HEK293 (cell line): ENCODE data around the gene CDK5.

Source experiments
- BCL11A ChIP-seq: fragments of 450-650 bp; formaldehyde crosslinking; IDR thresholded peaks from 2 replicates; pipeline ENCODE4 v1.5.1; 2016; ENCODE audit warnings: low read depth, missing biosample characterization, missing genetic modification characterization
- EGR2 ChIP-seq: fragments of 450-650 bp; formaldehyde crosslinking; IDR thresholded peaks from 2 replicates; pipeline ENCODE4 v1.5.1; 2016; ENCODE audit warnings: low read depth, missing biosample characterization, missing genetic modification characterization
- ELK4 ChIP-seq: IDR thresholded peaks from 2 replicates; pipeline ENCODE4 v1.6.1; 2011; ENCODE audit warnings: mild to moderate bottlenecking, low read depth, low read length, borderline replicate concordance
- GLIS2 ChIP-seq: fragments of 450-650 bp; formaldehyde crosslinking; IDR thresholded peaks from 2 replicates; pipeline ENCODE4 v1.5.1; 2016; ENCODE audit warnings: missing biosample characterization, missing genetic modification characterization
- MEIS1 ChIP-seq: sonication (generic); formaldehyde crosslinking; IDR thresholded peaks from 2 replicates; pipeline ENCODE4 v1.8.1; 2022; ENCODE audit warnings: missing genetic modification reagents, mild to moderate bottlenecking, borderline replicate concordance
- YY2 ChIP-seq: fragments of 450-650 bp; formaldehyde crosslinking; IDR thresholded peaks from 2 replicates; pipeline ENCODE4 v1.5.1; 2016; ENCODE audit warnings: missing biosample characterization, missing genetic modification characterization
- ZBTB17 ChIP-seq: fragments of 450-650 bp; formaldehyde crosslinking; IDR thresholded peaks from 2 replicates; pipeline ENCODE4 v1.5.1; 2016; ENCODE audit warnings: missing biosample characterization, missing genetic modification characterization
- ZBTB48 ChIP-seq: fragments of 450-650 bp; formaldehyde crosslinking; IDR thresholded peaks from 2 replicates; pipeline ENCODE4 v1.5.1; 2016; ENCODE audit warnings: missing biosample characterization, missing genetic modification characterization
- ZFHX2 ChIP-seq: fragments of 450-650 bp; formaldehyde crosslinking; conservative IDR thresholded peaks from 2 replicates; pipeline ENCODE4 v1.5.1; 2016; ENCODE audit warnings: missing biosample characterization, missing genetic modification characterization
- ZFP3 ChIP-seq: fragments of 450-650 bp; formaldehyde crosslinking; IDR thresholded peaks from 2 replicates; pipeline ENCODE4 v1.5.1; 2016; ENCODE audit warnings: low read depth, missing biosample characterization, missing genetic modification characterization
- ZFP69B ChIP-seq: fragments of 450-650 bp; formaldehyde crosslinking; IDR thresholded peaks from 2 replicates; pipeline ENCODE4 v1.5.1; 2016; ENCODE audit warnings: missing biosample characterization, missing genetic modification characterization
- ZNF112 ChIP-seq: fragments of 450-650 bp; formaldehyde crosslinking; IDR thresholded peaks from 2 replicates; pipeline ENCODE4 v1.5.0; 2017; ENCODE audit warnings: missing biosample characterization, missing genetic modification characterization
- ZNF114 ChIP-seq: fragments of 450-650 bp; formaldehyde crosslinking; IDR thresholded peaks from 2 replicates; pipeline ENCODE4 v1.5.0; 2017; ENCODE audit warnings: missing biosample characterization, missing genetic modification characterization
- ZNF155 ChIP-seq: fragments of 450-650 bp; formaldehyde crosslinking; IDR thresholded peaks from 2 replicates; pipeline ENCODE4 v1.5.1; 2016; ENCODE audit warnings: missing biosample characterization, missing genetic modification characterization
- ZNF169 ChIP-seq: fragments of 450-650 bp; formaldehyde crosslinking; IDR thresholded peaks from 2 replicates; pipeline ENCODE4 v1.5.1; 2016; ENCODE audit warnings: missing biosample characterization, missing genetic modification characterization
- ZNF19 ChIP-seq: fragments of 450-650 bp; formaldehyde crosslinking; IDR thresholded peaks from 2 replicates; pipeline ENCODE4; 2016; ENCODE audit warnings: missing biosample characterization, missing genetic modification characterization, low read depth
- ZNF202 ChIP-seq: fragments of 450-650 bp; formaldehyde crosslinking; IDR thresholded peaks from 2 replicates; pipeline ENCODE4 v1.5.1; 2016; ENCODE audit warnings: missing biosample characterization, missing genetic modification characterization, borderline replicate concordance
- ZNF221 ChIP-seq: fragments of 450-650 bp; formaldehyde crosslinking; IDR thresholded peaks from 2 replicates; pipeline ENCODE4 v1.5.1; 2017; ENCODE audit warnings: missing biosample characterization, missing genetic modification characterization, borderline replicate concordance
- ZNF473 ChIP-seq: fragments of 450-650 bp; formaldehyde crosslinking; IDR thresholded peaks from 2 replicates; pipeline ENCODE4 v1.5.1; 2017; ENCODE audit warnings: missing biosample characterization, missing genetic modification characterization
- ZNF48 ChIP-seq: fragments of 450-650 bp; formaldehyde crosslinking; IDR thresholded peaks from 2 replicates; pipeline ENCODE4 v1.5.1; 2016; ENCODE audit warnings: missing biosample characterization, missing genetic modification characterization
- ZNF555 ChIP-seq: fragments of 450-650 bp; formaldehyde crosslinking; conservative IDR thresholded peaks from 2 replicates; pipeline ENCODE4 v1.5.1; 2017; ENCODE audit warnings: missing biosample characterization, mild to moderate bottlenecking, missing genetic modification characterization, inconsistent platforms
- ZNF600 ChIP-seq: fragments of 450-650 bp; formaldehyde crosslinking; IDR thresholded peaks from 2 replicates; pipeline ENCODE4 v1.5.1; 2016; ENCODE audit warnings: missing biosample characterization, missing genetic modification characterization
- ZNF610 ChIP-seq: fragments of 450-650 bp; formaldehyde crosslinking; IDR thresholded peaks from 2 replicates; pipeline ENCODE4 v1.5.1; 2016; ENCODE audit warnings: missing biosample characterization, missing genetic modification characterization, borderline replicate concordance
- ZNF621 ChIP-seq: fragments of 450-650 bp; formaldehyde crosslinking; IDR thresholded peaks from 2 replicates; pipeline ENCODE4 v1.5.1; 2017; ENCODE audit warnings: missing biosample characterization, missing genetic modification characterization
- ZNF658 ChIP-seq: fragments of 450-650 bp; formaldehyde crosslinking; IDR thresholded peaks from 2 replicates; pipeline ENCODE4; 2016; ENCODE audit warnings: missing biosample characterization, missing genetic modification characterization
- ZNF660 ChIP-seq: fragments of 450-650 bp; IDR thresholded peaks from 2 replicates; pipeline ENCODE4 v1.5.1; 2018; ENCODE audit warnings: missing biosample characterization, mild to moderate bottlenecking, missing genetic modification characterization
- ZNF670 ChIP-seq: fragments of 450-650 bp; formaldehyde crosslinking; IDR thresholded peaks from 2 replicates; pipeline ENCODE4 v1.5.1; 2016; ENCODE audit warnings: missing biosample characterization, missing genetic modification characterization, low read depth
- ZNF777 ChIP-seq: fragments of 450-650 bp; formaldehyde crosslinking; IDR thresholded peaks from 2 replicates; pipeline ENCODE4 v1.5.1; 2017; ENCODE audit warnings: missing biosample characterization, missing genetic modification characterization, borderline replicate concordance
- ZSCAN23 ChIP-seq: fragments of 450-650 bp; formaldehyde crosslinking; IDR thresholded peaks from 2 replicates; pipeline ENCODE4 v1.5.1; 2016; ENCODE audit warnings: missing biosample characterization, missing genetic modification characterization
- ZSCAN30 ChIP-seq: fragments of 450-650 bp; IDR thresholded peaks from 2 replicates; pipeline ENCODE4 v1.5.1; 2018; ENCODE audit warnings: missing biosample characterization, mild to moderate bottlenecking, missing genetic modification characterization, moderate library complexity
- ZXDB ChIP-seq: fragments of 450-650 bp; formaldehyde crosslinking; IDR thresholded peaks from 2 replicates; pipeline ENCODE4 v1.5.1; 2016; ENCODE audit warnings: missing biosample characterization, missing genetic modification characterization
- TF ChIP-seq, protein P1 (sequence below): fragments of 450-650 bp; formaldehyde crosslinking; IDR thresholded peaks from 2 replicates; pipeline ENCODE4 v1.5.1; 2016; ENCODE audit warnings: missing biosample characterization, missing genetic modification characterization
- TF ChIP-seq, protein P2 (sequence below): fragments of 450-650 bp; formaldehyde crosslinking; IDR thresholded peaks from 2 replicates; pipeline ENCODE4 v1.5.1; 2016; ENCODE audit warnings: missing biosample characterization, missing genetic modification characterization
- TF ChIP-seq, protein P3 (sequence below): fragments of 450-650 bp; formaldehyde crosslinking; IDR thresholded peaks from 2 replicates; pipeline ENCODE4 v1.5.1; 2016; ENCODE audit warnings: missing biosample characterization, missing genetic modification characterization

Gene CDK5

DNA sequence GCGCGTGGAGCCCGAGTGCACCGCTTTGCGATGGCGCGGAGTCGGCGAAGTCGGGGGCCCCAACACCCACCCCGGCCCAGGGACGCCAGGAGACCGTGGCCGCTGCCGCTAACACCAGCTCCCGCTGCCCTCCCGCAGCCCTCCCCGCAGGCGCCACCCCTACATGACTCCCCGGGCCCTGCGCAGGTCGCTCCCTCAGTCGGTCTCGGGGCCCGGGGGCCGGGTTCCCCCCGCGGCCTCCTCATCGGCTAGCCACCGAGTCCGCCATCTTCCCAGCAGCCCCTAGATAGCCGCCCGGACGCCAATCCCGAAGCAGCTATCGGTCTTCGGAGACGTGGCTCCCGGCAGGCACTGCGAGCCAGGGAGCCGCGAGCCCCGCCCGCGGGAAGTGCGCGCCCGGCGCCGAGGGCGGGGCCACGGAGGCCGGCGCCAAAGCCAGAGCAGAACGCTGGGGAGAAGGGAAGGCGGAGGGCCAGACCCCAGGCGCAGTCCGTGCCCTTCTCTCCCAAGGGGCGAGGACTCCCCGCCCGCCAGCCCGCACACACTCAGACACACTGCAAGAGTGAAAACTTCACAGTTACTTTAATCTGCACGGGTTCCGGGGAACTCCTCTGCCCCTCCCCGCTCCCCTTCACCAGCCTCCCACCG lies 22.9 kb upstream of the CDK5 start, which contains the start of gene FASTK (continued):
- TF ChIP-seq, protein P1, sequence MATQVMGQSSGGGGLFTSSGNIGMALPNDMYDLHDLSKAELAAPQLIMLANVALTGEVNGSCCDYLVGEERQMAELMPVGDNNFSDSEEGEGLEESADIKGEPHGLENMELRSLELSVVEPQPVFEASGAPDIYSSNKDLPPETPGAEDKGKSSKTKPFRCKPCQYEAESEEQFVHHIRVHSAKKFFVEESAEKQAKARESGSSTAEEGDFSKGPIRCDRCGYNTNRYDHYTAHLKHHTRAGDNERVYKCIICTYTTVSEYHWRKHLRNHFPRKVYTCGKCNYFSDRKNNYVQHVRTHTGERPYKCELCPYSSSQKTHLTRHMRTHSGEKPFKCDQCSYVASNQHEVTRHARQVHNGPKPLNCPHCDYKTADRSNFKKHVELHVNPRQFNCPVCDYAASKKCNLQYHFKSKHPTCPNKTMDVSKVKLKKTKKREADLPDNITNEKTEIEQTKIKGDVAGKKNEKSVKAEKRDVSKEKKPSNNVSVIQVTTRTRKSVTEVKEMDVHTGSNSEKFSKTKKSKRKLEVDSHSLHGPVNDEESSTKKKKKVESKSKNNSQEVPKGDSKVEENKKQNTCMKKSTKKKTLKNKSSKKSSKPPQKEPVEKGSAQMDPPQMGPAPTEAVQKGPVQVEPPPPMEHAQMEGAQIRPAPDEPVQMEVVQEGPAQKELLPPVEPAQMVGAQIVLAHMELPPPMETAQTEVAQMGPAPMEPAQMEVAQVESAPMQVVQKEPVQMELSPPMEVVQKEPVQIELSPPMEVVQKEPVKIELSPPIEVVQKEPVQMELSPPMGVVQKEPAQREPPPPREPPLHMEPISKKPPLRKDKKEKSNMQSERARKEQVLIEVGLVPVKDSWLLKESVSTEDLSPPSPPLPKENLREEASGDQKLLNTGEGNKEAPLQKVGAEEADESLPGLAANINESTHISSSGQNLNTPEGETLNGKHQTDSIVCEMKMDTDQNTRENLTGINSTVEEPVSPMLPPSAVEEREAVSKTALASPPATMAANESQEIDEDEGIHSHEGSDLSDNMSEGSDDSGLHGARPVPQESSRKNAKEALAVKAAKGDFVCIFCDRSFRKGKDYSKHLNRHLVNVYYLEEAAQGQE = no peak
- TF ChIP-seq ZNF555 (no peak), ZNF777 (tag by site-specific recombination) (0 out of 2 replicates have a peak, but pooled peaks have one; percentile 16), ZSCAN23 (tag by site-specific recombination) (no peak), ZNF155 (tag by site-specific recombination) (no peak), MEIS1 (CRISPR knock-in tag) (no peak), ZNF621 (tag by site-specific recombination) (no peak), ZNF610 (tag by site-specific recombination) (0 out of 2 replicates have a peak, but pooled peaks have one; percentile 42), ELK4 (no peak), ZFP3 (tag by site-specific recombination) (no peak), EGR2 (tag by site-specific recombination) (no peak), ZNF221 (tag by site-specific recombination) (no peak), ZNF670 (tag by site-specific recombination) (no peak), ZNF202 (tag by site-specific recombination) (no peak), ZNF658 (tag by site-specific recombination) (no peak), ZFP69B (tag by site-specific recombination) (no peak), ZNF660 (peak; percentile 67; the same call in 1 of the 2 replicates), ZXDB (tag by site-specific recombination) (peak; percentile 78), ZNF48 (no peak), ZFHX2 (tag by site-specific recombination) (no peak), ZNF114 (no peak), GLIS2 (tag by site-specific recombination) (peak; percentile 96), ZNF19 (tag by site-specific recombination) (no peak), ZNF169 (no peak; the same call in 1 of the 2 replicates), YY2 (tag by site-specific recombination) (peak; percentile 83), ZBTB48 (tag by site-specific recombination) (no peak), ZNF600 (tag by site-specific recombination) (peak; percentile 98), ZNF473 (tag by site-specific recombination) (no peak), ZNF112 (tag by site-specific recombination) (no peak), BCL11A (no peak), ZSCAN30 (tag by site-specific recombination) (no peak), ZBTB17 (peak; percentile 83)
- TF ChIP-seq, protein P2, sequence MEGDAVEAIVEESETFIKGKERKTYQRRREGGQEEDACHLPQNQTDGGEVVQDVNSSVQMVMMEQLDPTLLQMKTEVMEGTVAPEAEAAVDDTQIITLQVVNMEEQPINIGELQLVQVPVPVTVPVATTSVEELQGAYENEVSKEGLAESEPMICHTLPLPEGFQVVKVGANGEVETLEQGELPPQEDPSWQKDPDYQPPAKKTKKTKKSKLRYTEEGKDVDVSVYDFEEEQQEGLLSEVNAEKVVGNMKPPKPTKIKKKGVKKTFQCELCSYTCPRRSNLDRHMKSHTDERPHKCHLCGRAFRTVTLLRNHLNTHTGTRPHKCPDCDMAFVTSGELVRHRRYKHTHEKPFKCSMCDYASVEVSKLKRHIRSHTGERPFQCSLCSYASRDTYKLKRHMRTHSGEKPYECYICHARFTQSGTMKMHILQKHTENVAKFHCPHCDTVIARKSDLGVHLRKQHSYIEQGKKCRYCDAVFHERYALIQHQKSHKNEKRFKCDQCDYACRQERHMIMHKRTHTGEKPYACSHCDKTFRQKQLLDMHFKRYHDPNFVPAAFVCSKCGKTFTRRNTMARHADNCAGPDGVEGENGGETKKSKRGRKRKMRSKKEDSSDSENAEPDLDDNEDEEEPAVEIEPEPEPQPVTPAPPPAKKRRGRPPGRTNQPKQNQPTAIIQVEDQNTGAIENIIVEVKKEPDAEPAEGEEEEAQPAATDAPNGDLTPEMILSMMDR (tag by site-specific recombination) = no peak
- TF ChIP-seq, protein P3, sequence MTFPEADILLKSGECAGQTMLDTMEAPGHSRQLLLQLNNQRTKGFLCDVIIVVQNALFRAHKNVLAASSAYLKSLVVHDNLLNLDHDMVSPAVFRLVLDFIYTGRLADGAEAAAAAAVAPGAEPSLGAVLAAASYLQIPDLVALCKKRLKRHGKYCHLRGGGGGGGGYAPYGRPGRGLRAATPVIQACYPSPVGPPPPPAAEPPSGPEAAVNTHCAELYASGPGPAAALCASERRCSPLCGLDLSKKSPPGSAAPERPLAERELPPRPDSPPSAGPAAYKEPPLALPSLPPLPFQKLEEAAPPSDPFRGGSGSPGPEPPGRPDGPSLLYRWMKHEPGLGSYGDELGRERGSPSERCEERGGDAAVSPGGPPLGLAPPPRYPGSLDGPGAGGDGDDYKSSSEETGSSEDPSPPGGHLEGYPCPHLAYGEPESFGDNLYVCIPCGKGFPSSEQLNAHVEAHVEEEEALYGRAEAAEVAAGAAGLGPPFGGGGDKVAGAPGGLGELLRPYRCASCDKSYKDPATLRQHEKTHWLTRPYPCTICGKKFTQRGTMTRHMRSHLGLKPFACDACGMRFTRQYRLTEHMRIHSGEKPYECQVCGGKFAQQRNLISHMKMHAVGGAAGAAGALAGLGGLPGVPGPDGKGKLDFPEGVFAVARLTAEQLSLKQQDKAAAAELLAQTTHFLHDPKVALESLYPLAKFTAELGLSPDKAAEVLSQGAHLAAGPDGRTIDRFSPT (tag by site-specific recombination) = no peak
